ENCODE results near the gene ERC2.

The ERC2 gene

DNA sequence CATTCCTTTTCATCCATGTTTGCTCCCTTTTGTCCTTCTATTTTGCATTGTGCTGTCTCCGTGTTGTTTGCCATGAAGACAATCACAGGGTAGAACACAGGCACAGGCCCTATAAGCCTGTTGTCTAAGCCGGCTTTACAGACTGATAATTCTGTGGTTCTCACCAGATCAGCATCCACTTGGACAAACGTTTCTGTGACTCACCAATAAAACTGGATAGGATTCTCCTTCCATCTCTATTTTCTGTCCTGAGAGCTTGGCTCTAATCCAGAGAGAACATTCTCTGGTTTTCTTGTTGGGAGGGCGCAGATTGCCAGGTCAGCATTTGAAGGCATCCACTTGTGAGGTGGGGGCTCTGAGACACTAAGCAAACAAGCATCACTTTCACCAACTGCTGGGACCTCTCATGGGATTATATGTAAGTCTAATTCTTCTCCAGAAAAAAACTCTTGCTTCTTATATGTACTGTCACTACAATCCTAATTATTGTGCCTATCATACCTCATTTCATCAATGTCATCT, 101.6 kb downstream of the ERC2 start:
- DNase-seq (ENCODE audit: low read depth): no peak

DNA sequence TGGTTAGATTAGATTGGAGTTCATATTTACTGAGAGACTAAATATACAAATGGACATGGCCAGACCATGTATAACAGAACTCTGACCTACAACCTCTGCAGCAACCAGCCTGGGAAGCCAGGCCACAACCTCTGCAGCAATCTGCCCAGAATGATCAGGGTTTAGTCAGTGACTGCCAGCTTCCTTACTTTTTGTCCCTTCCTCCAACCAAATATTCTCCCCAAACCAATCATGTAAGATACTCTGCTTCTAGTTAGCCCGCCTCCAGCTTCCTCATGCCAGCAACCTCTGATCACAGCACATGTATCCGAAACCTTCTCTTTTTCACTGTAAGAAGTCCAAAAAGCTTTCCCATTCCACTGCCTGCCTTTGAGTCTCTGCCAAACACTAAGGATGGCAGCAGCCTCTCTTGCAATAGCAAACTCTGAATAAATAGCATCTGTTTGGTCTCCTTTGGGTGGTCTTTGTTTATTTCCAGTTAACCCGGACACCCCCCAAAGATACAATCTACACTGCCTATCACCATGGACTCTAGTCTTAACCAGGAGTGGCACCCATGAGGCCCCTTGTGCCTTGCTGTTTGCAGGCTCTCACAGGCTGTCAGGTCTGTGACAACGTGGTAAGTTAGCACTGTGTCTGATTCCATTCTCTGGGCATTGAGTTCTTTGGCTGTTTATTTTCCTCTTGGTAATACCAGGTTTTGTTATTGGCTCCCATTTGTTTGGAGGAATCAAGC, 102.2 kb downstream of the ERC2 start:
- DNase-seq (ENCODE audit: low read depth): no peak

DNA sequence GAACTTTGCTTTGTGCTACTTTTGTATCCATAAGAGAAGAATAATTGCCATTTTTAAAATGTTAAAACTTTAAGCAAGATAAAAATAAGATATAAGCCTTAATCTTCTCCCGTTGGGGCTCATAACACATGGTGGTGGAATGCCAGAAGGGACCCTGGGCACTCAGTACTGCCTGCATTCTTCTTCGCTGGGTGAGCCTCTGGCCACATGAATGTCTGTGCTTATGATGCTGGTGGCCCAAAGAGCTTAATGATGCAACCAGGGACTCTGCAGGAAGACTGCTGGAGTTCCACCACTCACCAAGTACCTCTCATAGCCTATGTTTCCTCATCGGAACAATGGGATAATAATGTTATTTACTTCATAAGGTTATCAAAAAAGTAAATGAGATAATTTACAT, 103.6 kb downstream of the ERC2 start:
- no peak for DNase-seq (ENCODE audit: low read depth)

DNA sequence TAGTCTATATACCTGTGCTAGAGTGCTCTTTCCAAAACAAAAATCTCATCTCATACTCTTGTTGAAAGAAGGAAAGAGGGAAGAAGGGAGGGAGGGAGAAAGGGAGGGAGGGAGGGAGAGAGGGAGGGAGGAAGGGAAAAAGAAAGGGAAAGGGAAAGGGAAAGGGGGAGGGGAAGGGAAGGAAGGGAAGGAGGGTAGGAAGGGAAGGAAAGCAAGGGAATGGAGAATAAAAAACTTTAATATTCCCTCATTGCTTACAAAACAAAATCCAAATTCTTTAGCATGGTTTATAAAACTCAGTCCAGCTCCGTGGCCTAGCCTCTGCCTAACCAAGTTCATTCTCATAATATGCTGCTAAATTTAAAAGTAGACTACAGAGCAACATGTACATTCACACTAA, 104.5 kb downstream of the ERC2 start:
- DNase-seq (ENCODE audit: low read depth): no peak

DNA sequence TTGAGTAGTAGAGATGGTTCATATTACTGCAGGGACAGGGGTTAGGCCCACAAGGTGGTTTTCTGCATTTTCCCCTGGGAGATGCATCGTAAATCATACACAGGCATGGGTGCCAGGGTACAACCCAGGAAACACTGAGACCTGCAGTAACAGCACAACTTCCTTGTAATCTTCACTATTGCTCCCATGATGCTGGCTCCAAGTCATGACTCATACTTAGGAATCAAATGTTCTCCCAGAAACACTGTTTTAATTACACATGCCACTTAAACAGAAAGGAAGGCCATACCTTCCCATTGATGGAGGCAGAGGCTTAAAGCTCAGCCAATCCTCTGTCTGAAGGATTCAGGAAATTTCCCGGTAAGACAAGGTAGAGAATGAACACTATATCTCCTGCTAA, 106.5 kb downstream of the ERC2 start:
- DNase-seq (ENCODE audit: low read depth): no peak

DNA sequence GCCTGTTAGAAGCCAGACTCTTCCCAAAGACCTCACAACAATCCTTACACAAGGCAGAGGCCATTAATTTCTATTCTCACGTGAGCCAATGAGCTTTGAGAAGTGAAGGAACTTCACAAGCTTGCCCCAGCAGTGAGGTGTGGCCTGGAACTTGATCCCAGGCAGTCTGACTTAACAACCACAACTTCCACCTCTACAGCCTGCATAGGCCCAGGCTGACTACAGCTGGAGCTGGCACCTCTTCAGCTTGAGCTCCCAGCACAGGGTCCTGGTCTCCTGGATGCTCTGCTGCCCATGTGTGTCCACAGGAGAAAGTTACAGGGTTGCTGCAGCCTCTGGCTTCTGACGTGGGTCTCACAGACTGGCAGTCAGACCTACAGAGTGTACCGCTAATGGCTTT, 111.0 kb downstream of the ERC2 start:
- DNase-seq (ENCODE audit: low read depth): no peak

DNA sequence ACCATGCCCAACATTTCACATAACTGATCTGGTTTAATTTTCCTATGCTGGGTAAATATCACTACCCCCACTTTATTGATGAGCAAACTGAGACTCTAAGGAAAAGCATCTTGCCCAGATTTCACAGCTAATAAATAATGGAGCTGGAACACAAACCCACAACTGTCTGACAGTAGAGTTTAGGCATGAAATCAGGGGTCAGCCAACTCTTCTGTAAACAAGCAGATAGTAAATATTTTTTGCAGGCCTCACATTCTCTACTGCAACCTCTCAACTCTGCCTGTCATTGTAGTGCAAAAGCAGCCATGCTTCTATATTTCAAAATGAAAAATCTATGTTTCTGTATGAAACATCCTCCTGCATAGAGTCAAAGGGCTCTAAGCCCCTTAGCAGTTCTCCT, 111.5 kb downstream of the ERC2 start:
- no peak for DNase-seq (ENCODE audit: low read depth)

DNA sequence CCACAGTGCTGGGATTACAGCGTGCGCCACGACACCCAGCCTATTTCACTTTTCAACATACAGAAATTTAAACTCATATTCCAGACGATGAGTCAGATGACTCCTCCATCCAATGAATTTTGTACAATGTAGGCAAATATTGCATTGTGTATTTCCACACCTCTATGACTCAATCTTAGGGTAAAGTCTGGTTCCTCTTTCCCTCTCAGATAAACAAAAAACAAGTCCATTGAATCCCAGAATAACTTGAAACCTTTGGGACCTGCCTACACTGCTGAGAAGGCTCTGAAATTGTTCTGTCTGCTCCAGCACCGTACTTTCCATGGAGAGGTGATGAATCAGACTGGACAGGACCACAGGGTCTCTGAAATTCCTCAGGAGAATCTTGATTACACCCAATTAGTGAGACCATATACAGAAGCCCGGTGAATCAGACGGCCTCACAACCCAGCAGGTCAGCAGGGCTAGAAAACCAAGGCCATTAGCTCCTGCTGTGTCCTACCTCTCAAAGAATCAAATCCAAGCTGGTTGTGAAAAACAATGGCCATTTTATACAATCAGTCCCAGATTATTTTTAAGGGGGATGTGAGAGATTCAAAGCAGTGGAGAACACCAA, 112.6 kb downstream of the ERC2 start:
- no peak for DNase-seq (ENCODE audit: low read depth)

DNA sequence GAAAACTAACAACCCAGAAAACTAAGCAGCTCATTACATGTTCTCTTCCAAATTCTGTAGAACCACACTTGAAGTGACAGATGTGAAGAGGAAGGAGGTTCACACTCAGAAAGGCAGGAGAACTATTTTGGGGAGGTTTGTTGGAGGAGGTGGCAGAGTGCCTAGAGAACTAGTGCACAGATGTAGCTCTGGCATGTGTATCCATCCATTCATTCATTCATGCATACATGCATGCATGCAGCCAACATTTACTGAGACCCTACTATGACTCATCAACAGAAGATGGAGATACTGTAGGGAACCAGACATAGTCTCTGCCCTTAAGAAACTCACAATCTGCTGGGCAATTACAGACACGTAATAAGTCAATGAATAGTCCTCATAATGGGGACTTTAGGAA, 116.7 kb downstream of the ERC2 start:
- no peak for DNase-seq (ENCODE audit: low read depth)

DNA sequence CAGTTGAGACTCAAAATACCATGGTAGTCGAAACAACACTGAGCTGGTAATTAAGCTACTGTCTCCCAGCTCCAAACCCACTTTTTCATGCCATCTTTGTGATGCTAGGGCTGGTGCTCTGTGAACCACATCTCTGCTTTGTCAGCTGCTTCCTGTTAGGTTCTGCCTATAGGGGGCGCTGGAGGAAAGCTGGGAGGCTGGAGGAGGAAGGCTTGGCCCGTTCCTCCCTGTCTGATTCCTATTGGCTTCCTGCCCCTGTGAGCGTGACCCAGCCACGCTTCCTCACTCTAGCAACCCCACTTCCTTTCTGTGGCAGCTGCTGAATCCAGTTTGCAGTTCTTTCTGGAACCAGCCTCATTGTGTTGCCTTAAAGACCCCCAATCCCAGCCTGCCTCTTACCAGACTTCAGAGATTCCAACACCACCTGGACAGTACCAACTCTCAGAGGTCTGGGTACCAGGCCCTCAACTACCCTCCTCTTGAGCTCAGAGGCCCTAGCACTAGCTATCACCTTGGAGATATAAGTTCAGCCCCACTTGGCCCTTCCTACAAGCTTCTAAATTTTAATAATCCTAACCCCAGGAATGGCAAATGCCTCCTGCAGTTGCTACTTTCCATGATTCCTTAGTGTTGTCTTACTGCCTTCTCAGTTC, 120.9 kb downstream of the ERC2 start:
- DNase-seq (ENCODE audit: low read depth): no peak

DNA sequence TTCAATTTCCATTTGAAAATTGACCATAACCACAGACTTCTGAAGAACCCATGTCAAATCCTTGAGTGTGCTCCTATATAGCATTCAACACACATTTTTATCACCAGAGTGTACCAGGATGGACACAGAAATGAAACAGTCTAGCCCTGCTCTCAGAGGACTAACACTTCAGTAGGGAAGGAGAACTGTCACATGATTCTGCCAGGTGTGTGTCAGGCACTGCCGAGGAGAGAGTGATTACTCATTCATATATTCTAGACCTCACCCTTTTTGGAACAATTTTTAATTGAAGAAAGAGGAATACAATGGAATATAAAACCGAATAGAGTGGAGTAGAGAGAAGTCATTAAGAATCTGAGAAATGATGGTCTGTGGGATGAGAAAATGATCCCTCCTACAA, 125.8 kb downstream of the ERC2 start:
- no peak for DNase-seq (ENCODE audit: low read depth)

DNA sequence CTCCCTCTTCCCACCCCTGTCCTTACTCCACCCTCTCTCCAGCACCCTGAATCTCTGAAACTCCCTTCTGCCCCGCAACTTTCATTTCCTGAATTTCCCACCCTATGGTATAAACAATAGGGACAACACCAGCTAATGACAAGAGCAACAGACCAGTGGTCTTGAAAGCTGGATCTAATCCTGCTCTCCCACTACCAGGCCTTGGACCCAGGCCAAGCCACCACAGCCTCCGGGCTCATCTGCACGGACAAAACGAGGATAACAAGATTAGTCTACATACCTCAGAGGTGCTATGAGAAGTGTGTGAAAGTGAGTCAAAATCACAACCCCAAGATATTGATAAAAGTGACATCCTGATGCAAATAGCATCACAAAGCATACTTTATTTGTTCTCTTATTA, 128.6 kb downstream of the ERC2 start:
- DNase-seq (ENCODE audit: low read depth): no peak

DNA sequence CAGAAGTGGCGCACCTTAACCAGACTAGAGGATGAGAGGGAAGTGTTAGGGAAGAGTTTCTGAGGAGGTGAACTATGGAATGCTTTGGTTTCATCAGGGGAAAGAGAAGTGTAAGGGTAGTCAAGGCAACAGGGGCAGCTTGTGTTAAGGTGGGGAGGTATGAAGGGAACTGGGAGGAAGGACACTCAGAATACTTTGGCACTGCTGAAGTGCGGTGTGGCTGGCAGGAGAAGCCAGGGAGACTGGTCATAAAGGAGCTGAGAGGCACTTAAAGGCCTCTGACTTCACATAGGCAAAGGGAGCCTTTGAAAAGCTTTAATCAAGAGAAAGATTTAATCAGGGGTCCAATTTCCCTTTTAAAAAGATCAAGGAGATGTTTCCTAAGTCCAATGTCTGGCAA, 129.0 kb downstream of the ERC2 start:
- DNase-seq (ENCODE audit: low read depth): no peak

DNA sequence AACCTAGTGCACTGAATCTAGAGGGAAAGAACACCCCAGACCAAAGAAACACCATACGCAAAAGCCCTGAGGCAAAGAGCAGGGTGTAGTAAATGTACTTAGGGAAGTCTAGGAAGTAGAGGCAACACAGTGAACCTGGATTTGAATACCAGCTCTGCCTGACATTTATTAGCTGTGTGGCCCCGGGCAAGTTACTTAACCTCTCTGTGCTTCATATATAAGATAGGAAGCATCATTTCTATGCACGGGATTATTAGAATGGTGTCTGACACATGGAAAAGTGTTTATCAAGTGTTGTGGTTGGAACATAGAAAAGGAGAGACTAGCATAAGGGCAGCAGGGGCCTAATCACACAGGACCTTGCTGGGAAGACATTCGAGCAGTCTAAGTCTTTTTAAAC, 132.2 kb downstream of the ERC2 start:
- DNase-seq (ENCODE audit: low read depth): no peak

DNA sequence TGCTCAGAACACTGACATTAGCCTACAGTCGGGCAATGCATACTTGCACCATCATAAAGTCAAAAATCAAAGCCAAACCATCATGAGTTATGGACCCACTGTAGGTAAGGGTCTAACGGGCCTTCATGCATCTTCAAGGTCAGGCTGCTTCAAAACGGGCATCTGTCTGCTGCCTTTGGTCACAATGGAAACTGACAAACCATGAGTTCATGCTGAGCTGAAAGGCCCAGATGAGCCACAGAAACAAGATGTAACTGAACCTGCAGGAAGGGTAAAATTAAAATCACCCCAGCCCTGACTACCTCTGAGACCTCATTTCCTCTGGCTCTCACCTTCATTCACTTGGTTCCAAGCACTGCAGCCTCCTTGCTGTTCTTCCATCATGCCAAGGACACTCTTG, 143.8 kb downstream of the ERC2 start:
- DNase-seq (ENCODE audit: low read depth): no peak

DNA sequence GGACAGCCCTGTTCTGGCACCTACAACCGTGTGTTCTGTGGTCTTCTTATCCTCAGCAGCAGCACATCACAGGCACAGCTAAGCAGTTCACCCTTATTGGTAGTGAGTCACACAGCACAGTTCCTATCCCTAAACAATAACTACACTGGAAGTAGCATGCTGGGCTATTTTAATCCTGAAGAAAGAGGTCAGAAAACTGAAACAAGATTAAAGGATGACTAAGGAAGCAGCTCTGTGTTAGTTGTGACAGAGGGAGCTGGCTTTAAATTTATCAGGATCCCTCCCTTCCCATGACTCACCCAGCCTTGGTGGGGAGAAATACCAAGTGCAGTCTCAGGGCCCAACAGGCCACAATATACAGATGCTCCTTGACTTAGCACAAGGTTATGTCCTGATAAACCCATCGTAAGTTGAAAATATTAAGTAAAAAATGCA, 144.3 kb downstream of the ERC2 start:
- no peak for DNase-seq (ENCODE audit: low read depth)

DNA sequence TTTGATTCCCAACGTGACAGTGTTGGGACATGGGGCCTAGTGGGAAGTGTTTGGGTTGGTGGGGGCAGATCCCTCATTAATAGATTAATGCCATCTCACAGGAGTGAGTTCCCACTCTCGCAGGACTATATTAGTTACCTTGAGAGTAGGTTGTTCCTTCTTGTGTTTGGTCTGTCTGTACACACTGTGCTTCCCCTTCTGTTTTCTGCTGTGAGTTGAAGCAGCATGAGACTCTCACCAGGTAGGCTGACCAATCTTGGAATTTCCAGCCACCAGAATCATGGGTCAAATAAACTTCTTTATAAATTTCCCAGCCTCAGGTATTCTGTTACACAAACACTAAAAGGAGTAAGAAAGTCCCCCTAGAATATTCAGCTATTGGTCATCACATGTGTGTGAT, 145.4 kb downstream of the ERC2 start:
- no peak for DNase-seq (ENCODE audit: low read depth)

DNA sequence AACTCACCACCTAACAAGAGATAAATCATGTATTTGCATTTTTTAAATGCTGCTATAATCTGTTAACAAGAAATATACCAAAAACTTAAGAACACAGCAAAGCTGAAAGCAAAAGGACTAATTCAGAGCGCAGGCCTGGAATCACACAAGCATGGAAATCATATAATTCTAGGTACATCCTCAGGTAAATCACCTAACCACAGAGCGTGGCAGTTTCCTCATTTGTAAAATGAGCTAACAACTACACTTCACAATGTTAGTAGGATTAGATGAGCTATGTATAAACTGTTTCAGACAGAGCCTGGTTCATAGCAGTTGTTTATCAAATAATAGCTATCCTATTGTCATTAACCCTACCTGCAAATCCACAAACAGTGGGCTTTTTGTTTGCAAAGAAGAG, 146.4 kb downstream of the ERC2 start:
- DNase-seq (ENCODE audit: low read depth): no peak

DNA sequence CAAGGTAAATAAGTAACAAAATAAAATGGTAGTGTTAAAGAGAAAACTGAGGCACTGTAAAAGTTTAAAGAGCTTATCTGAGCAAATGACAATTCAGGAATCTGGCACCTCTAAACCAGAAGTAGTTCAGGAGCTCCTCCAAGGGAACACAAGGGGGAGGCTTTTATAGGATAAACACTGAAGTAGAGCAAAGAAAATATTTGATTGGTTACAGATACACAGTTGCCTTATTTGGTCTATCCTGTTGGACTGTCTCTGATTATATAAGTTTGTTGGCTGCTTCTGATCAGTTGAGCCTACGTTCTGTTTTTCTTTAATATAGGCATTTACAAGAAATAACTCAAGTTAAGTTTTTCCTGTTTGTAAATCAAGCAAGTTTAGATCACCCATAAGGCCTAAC, 146.9 kb downstream of the ERC2 start:
- DNase-seq (ENCODE audit: low read depth): no peak

DNA sequence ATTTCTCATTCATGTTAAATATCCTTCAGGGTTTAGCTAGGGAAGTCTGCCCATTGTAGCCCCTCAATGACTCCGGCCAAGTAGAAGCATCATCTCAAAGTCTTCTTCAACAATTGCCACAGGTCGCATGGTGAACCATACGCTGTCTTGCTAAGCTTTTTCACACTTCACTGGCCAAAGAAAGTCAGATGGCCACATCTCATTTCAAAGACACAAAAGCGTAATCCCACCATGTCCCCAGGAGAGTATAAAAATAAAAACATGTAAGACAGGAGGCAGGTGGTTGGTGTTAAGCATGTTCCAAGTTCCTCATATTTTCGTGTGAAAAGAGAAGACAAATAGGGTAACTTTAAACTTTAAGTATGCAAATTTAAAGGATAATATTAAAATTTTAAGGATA, 147.4 kb downstream of the ERC2 start:
- DNase-seq (ENCODE audit: low read depth): no peak

DNA sequence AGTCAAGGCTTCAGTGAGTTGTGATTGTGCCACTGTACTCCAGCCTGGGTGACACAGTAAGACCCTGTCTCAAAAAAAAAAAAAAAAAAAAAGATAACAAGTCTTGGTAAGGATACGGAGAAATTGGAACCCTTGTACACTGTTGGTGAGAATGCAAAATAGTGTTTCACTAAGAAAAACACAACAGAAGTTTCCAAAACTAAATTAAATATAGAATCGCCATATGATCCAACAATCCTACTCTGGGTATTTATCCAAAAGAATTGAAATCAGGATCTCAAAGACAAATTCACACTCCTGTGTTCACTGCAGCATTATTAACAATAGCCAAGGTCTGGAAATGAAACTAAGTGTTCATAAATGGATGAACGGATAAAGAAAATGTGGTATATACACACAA, 149.4 kb downstream of the ERC2 start:
- DNase-seq (ENCODE audit: low read depth): no peak

DNA sequence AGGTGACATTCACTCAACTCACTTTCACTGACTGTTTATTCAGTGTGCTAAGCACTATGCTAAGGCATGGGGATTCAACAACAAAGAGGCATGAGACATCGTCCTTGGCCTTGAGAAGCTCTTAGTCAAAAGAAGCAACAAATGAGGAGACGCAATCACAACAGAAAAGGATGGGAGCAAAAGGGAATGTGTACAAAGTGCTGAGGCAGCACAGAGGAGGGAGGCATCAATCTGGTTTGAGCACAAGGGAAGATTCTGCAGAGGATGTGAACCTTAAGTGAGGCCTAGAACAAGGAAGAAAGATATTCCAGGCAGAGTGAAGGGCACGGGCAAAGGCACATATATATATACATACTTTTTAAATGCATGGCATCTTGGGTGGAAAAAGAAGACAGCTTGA, 151.3 kb downstream of the ERC2 start:
- no peak for DNase-seq (ENCODE audit: low read depth)

DNA sequence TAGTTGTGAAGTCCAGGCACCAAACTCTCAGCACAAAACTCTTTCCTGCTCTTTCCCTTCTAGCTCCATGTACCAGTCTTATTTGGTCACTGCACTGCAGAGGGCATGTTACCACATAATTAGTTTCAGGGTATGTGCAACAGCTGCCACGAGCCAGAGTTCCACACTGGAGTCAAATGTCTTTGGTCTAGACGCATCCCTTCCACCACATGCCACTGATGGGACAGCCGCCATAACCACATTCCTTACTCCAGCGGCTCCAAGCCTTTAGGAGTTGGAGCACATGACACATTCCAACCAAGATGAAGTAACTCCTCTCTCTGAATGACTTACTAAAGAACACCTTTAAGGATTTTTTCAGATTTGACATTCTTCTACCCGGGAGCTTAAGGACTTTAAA, 153.4 kb downstream of the ERC2 start:
- DNase-seq (ENCODE audit: low read depth): no peak

All from stimulated activated CD8-positive, alpha-beta memory T cell treated with anti-CD3 and anti-CD28 coated beads, Interleukin-15, amount 100 ng/mL, for 24 hours (primary cell).